Stimulated activated CD4-positive, alpha-beta T cell treated with anti-CD3 and anti-CD28 coated beads, Interleukin-1b, Interleukin-23, amount 100 ng/mL, for 1 hour (primary cell): ENCODE results near the gene MAGI1.

Experiments used
- DNase-seq, 2 donors: peaks; one replicate each; pipeline ENCODE4 v3.0.0-alpha.2; 2020; ENCODE audit warnings: low read depth in 2 of 2

The MAGI1 gene

DNA sequence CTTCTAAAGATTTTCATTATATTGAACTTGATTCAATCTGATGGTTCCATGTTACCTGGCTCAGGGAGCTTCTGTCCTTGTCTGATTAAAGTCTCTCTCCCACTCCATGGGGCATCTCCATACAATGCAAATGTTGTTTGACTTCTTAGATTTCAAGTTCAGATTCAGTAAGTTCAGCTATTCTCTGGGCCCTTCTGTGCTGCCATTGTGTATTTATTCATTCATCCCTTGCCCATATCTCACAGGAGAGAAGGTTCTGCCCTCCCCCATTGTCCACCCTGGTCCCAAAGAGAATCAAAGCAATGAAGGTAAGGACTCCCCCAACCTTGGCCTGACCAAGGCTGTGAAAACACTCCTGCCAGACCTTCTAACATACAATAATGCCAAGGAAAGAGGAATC is 669.9 kb downstream of the MAGI1 start:
- no peak for DNase-seq

DNA sequence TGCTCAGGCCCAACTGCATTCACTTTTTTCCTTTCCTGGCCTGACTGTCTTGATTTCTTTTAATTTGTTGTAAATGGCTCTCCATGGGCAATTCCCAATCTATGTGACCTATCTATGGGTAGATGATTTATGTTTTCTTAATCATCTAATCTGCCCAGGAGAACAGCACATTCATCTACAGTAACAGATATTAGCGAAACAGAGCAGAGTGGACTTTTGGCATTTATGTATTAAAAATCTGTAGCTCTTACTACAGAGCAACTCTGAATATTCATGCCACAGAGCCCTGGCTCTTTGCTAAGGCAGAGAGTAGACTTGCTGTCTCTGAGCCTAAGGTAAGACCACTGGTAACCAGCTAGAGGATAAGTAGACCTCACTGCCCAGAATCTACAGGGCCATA is 676.0 kb downstream of the MAGI1 start:
- DNase-seq, result no peak

DNA sequence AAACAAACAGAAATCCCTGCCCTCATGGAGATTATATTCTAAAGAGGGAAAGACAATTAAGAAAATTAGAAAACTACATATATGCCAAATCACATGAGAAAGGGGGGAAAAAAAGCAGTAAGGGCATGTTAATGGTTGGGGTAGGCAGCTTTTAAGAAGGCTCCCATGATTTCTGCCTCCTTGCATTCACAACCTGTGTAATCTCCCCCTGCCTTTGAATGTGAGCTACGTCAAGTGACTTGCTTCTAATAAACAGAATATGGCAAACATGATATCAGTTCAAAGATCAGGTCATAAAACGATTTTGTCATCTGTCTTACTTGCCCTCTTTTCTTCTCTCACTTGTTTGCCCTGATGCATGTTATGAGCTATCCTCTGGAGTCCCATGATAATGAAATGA is 677.3 kb downstream of the MAGI1 start:
- no peak for DNase-seq

DNA sequence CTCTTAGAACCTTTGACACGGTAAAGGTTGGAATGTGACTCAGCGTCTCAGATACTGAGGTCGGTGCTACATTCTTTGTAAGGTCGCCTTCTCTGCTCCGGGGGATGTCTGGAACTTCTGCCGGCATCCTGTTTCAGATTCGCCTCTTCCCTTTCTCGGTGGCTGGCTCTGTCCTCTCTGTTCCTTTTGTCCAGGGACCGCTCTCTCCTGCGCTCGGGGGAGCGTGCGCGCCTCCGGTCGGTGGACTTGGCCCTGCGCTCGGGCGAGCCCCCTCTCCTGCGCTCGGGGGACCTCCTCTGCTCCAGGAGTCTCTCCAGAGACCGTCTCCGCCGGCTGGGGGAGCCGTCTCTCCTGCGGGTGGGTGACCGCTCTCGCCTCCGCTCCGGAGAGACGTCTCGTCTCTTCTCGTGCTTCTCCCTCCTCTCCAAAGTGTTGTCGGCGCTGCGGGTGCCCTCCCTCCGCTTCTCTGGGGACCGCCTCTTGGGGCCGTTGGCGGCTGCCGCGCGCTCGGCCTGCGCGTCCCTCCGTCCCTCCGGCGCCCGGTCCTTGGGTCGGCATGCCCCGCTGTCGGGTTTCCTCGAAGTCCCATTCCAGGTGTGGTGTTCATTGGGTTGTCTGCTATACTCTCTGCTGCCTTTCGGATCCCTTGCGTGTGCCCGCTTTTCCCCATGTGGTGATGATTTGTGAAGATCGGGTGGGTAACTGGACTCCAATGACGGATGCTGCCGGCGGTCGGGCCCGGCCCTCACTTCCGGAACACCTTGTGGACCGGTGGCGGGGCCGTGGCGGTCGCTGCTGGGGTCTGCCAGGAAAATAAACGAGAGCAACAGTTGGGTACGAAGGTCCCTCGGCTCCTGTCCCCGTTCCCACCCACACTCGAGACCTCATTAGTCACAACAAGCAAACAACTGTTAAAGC is 682.1 kb downstream of the MAGI1 start:
- DNase-seq, result no peak

DNA sequence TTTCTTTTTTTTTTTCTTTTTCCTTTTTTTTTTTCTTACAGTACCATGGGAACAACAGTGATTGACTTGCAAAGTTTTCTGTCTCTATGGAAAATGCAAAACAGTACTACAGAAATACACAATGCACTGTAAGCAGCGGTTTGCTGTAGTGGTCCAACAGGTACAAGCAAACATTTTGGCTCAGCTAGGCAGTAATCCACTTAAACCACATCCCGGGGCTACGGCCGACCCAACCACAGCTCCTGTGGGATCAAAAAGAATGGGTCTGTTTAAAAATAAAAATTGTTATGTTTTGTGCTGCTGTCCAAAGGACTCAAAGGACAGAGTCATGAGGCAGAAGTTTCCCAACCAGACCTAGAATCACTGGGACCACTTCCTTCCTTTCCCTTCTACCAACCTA is 683.8 kb downstream of the MAGI1 start:
- DNase-seq, result no peak

DNA sequence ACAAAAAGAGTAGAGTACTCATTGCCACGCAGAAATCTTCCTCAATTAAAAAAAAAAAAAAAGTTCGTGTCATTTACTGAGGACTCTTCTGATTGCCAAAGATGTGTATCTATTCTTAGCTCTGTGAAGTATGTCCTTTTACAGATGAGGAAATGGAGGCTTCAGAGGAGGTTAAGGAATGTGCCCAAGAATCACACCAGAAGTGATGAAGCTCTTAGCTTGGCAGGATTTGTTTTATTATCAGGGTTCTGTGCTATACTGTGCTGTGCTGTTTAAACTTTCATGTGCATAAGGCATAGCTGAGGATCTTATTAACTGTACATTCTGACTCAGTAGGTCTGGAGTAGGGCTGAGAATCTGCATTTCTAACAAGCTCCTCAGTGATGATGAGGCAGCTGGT is 685.8 kb downstream of the MAGI1 start:
- DNase-seq, result no peak

DNA sequence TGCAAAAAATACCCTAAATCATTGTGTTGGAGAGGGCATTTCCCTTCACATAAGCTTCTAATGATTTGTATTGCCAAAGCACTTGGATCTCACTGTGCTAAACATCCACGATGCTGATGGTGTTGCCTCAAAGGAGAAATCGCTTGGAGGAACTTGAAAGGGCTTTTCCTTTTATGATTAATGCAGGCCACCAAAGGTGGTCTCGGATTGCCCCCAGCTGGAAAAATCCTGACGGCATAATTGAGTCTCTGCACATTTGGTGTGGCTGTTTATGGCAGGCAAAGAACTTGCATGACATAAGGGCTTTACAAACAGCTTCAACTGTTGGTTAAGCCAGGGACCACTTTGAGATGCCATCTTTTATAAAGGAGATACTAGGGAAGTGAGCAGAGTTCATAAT is 687.0 kb downstream of the MAGI1 start:
- no peak for DNase-seq

DNA sequence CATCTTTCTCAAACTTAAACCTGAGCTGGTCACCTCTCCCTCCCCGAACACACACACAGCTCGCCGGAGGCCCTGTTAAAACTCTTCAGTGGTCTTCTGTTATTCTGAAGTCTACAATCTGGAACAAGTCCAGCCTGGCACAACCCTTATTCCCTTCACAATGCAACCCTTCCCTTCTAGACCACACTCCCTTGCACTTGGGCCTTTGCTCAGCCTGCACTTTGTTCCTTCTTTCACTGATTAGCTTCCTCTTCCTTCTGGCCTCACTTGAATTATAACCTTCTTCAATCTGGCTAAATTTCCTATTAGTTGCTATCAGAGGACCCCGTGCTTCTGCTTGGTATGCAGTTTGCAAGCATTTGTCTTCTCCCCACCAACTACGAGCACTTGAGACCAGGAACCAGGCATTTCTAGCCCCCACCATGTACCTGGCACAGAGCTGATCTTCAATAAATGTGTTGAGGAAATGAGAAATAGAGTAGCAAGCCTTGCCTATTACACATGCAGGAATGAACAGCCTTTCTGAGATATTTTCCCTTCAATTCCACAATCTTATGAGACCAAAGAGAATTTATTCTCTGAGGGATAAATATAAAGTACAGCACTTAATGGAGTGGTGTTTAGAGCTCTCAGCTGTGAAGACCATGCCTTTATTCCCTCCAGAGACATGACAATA is 687.8 kb downstream of the MAGI1 start:
- DNase-seq, result no peak

DNA sequence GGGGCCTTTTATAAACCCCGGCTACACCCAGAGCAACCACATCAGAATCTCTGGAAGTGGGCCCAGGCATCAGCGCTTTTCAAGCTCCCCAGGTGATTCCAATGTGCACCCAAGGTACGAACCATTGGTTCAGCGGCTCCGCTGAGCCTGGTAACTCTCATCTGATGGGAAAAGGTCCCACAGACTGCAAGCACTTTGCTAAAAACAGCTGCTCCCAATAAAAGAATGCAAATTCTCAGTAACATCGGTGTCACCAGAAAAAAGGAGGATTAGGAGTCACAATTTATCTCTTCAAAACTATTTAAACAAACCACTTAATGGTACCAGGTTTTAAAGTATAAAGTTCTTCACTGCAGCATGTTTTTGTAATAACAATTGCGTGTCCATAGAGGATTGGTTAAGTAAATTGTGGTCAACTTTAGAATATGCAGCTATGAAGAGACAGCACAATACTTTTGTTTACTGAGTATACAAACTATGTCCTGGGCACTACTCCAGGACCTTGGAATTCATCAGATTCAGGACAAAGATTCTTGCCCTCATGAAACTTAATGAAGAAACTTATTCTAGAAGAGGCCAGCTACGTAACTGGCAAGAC is 690.2 kb downstream of the MAGI1 start:
- no peak for DNase-seq

DNA sequence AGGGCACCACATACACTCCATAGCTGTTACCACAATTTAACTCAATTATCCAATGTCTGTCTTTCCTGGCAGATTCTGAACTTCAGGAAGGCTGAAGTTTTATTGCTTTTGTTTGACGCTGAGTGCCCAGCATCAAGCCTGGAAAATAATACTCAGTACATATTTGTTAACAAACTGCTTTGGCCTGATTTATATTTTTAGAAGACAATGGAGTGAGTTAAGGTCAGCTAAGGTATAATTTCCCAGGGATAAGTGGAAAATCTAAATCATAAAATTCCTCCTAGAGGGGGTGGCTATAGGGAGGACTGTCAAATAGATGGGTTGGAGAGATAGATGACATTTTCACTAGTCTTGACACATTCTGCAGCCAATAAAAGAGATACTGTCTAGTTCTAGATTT is 691.6 kb downstream of the MAGI1 start:
- no peak for DNase-seq

DNA sequence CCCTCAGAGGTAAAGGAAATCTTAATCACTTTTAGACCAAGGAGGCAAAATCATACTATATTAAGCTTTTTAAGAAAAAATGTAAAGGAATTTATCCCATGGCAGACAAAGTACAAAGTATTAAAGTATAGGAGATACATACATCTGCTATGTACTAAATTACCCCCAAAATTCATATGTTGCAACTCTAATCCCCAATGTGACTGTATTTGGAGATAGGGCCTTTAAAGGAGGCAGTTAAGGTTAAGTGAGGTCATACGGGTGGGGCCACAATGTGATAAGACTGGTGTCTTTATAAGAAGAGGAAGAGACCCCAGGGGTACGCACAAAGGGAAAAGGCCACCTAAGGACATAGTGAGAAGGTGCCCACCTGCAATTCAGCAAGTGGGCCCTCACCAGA is 693.9 kb downstream of the MAGI1 start:
- no peak for DNase-seq

DNA sequence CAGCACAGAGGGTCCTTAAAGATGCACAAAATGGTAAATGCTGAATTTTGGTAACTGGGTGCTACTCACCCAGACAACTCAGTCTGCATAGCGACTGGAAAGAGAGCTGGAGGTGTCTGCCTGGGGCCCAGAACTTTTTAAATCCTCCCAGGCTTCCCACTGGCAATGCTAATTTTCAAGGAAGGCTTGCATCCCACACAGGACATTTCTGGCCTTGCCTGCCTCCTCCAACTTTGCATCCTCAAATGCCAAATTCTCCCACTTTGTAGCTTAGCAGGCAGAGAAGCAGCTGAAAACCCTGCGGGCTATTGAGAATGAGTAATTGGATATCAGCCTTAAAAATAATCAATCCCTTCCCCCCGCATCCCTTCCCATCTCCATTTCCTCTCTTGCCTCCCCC is 694.3 kb downstream of the MAGI1 start:
- DNase-seq, result no peak

DNA sequence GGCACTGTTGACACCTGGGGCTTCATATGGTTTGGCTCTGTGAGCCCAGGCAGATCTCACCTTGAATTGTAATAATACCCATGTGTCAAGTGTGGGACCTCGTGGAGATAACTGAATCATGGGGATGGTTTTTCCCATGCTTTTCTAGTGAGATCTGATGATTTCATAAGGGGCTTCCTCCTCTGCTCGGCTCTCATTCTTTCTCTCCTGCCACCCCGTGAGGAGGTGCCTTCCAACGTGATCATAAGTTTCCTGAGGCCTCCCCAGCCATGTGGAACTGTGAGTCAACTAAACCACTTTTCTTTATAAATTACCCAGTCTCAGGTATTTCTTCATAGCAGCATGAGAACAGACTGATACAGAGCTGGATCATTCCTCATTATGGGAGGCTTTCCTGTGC is 695.0 kb downstream of the MAGI1 start:
- no peak for DNase-seq

DNA sequence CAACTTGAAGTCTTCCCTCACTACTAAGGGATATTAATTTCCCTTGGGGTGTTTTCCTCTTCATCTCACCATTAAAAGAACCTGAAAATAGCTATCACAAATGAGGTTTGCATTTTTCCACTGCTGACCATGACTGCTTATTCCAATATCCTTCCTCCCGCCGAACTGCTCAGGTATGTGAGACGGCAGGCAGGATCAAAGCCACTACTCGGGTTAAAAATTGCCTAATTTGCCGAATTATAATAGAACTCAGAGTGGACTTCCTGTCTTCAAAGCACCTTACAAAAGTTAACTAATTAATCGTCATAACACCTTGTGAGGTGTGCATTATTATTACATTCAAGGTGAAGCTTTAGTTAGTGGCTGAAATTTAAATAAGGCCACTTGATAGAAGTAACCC is 695.7 kb downstream of the MAGI1 start:
- DNase-seq, result no peak

DNA sequence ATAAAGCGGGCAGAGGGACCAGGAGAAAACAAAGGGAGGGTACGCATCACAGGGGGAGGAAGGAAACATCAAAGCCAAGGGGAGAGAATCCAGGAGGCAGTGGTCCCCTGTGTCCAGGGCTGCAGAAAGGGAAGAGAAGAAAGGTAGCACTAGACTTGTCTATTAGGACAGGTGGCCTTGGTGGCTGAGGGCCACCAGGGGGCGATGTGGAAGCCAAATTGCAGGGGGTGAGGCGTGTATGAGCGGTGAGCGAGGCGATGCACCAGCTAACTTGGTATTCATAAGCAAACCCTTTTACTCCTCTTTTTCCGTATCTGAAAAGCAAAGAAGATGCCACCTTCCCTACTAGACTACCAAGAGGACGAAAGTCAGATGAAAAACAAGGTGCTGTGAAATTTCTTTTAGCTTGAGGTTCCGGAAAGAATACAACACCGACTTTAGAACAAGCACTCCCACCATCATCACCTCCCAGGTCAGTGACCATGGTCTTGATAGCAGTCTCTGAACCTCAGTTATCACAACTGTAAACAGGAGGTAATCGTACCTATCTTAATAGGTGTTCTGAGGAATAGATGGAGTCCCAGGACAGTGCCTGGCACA is 696.5 kb downstream of the MAGI1 start:
- no peak for DNase-seq

DNA sequence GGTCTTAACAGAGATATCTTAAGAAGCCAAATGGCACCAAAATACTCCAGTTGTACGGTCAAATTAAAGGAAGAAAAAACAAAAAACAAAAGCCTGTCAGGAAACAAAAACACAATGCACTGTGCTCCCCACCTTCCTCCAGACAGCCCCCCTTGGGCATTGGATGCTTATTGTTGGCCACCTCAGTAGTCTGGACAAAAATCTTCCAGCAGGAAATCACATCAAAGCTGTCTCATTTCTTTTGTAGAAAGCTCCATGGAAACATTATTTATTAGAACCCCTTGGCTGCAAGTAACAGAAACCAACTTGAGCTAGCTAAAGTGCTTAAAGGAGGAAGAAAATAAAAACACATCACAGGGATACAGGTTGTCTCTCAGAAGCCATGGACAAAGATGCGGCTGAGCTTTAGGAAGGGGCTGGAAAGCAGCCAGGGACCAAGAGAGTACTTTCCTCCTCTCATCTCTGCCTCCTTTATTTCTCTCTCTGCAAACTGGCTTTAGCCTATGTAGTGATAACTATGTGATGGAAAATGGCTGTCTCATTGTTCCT is 699.5 kb downstream of the MAGI1 start:
- no peak for DNase-seq

DNA sequence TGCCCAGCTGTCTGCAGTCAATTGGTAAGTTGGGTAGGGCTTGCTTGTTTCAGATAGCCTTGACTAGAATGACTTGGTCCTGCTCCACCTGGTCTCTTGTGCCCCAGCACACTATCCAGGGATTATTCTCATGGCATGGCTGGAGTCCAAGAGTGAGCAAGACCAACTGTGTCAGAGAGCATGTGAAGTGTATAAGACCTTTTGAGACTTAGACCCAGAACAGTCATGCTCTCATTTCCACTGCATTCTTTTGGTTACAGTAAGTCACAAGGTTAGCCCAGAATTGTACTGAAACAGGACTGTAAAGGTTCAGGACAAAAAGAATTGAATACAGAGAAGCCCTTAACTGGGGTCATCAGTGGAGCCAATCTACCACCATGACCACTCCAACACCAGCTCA is 700.1 kb downstream of the MAGI1 start:
- DNase-seq, result no peak

DNA sequence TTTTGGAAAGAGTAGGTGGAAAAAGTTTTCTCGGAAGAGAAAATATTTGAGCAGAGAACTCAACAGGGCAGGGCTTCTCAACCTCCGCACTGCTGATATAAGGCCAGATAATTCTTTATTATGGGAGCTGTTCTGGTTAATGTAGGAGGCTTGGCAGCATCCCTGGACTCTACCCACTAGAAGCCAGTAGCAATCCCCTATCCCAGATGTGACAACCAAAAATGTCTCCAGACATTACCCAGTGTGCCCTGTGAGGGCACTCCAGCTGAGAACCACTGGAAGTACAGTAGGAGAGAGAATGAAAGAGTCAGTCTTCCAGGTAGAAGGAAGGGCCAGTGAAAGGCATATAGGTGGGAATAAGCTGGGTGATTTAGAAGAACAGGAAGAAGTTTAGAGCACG is 703.1 kb downstream of the MAGI1 start:
- no peak for DNase-seq

DNA sequence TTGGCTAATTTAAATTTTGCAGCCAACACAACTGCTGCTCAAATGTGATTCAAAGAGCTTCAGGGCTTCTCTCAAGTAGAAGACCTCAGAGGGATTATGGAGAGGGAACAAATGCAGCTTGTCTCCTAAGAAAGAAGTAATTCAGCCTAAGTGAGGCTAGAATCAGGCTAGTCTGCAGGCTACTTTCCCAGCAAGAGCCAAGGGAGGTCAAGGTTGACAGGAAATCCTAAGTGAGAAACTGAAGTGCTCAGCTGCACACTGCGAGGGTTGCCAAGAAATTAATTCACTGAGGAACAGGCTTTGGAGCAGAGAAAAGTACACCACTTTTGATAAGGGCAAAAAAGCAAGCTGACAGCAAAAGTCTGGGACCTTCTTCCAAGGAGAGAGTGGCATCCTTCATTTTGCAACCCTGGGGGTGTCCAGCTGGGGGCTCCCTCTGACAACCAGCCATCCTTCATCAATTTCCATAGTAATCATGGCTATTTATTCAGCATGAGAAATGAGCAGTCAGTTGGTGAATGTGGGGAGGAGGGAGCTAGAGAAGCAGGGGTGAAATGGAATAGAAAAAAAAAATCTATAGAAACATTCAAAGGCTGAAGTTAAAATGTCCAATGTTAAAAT is 704.6 kb downstream of the MAGI1 start:
- DNase-seq, result no peak

DNA sequence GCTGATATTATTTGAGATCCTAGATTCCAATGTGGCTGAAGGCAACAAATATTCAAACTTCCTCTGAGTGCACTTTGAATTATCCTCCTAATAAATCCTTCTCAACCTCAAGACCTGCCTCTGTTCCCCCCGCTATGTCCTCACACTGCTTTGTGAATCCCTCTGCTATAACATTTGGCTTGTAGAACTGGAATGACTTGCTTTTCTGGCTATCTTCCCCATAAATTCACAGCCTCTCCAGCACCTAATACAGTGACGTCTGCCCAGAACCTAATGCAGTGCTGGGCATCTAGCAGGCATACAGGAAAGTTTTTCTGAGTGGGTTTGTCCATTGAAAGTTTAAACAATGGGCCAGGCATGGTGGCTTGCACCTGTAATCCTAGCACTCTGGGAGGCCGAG is 707.0 kb downstream of the MAGI1 start:
- no peak for DNase-seq

DNA sequence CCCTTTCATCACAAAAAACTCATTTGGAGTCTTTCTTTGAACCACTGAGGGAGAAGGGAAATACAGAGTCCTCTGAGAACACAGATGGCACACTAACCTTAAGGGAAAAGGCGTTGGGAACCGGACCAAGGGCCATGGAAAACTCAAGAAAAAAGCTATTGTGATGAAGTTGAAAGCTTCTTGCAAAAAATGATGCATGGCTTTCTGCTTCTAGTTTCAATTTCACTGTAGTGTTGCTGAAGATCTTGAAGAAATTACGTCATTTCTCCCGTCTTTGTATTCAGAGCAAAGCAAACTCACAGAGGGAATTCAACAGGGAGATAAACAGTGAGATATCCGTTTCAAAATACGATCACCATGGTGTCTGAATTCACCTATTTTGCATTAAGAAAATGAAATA is 708.6 kb downstream of the MAGI1 start:
- no peak for DNase-seq

DNA sequence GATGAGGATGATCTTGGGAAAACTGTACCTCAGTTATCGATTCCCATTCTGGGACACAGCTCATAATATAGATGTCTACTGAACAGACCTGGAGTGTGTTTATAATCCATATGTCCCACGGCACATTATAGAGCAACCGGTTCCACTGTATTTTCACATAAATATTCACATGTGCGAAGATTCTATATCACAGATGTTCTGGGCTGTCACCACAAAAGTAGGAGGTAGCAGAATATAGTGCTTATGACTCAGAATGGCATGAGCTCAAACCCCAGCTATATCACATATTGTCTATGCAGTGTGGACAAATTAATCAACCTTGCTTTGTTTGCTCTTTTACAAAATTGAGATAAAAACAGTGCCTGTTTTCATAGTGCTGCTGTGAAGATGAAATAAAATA is 710.6 kb downstream of the MAGI1 start:
- DNase-seq, result no peak
